Middle frontal gyrus (tissue), 1 donor: ENCODE results near the gene OR5B21.

Source experiments
- DNase-seq: peaks from one replicate; pipeline ENCODE4 v3.0.0-alpha.2; 2015; ENCODE audit warnings: low spot score; ENCODE audit errors: extremely low spot score

Gene OR5B21

GRCh38 chr11:58508005-58508404 is at the start of gene OR5B21:
Gene OR5B21 (minus strand): TSS chr11:58508105. CDS start chr11:58508105, 0 bp downstream.
- DNase-seq: no peak

DNA sequence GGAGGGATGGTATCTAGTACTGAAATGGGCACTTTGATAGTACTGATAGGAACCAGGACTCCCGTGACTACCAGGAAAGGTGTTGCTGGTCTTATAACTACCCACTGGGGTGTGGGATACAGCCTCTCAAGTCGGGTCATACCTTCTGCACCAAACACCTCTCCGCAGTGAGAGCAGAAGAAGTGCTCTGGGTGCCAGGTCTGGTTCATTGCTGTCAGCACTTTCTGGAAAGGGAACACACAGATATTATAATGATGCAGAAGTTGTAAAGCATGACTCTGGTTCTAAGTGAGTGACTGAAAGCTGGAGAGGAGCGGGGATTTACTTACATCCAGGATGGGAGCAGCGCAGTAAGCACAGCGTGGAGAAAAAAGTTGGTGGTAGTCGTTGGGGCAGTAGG is 41.7 kb upstream of the OR5B21 start:
- DNase-seq: no peak

- DNase-seq: no peak
These were observed 38.9 kb upstream of the OR5B21 start for GRCh38 chr11:58546841-58547240.

DNA sequence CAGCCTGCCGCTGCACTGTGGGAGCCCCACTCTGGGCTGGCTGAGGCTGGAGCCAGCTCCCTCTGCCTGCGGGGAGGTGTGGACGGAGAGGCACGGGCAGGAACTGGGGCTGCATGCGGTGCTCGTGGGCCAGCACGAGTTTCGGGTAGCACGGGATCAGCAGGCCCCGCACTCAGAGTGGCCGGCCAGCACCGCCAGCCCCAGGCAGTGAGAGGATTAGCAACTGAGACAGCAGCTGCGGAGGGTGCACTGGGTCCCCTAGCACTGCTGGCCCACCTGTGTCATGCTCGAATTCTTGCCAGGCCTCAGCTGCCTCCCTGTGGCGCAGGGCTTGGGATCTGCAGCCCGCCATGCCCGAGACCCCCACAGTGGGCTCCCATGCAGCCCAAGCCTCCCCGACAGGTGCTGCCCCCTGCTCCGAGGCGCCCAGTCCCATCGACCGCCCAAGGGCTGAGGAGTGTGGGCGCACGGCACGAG is 24.0 kb upstream of the OR5B21 start:
- no peak for DNase-seq

DNA sequence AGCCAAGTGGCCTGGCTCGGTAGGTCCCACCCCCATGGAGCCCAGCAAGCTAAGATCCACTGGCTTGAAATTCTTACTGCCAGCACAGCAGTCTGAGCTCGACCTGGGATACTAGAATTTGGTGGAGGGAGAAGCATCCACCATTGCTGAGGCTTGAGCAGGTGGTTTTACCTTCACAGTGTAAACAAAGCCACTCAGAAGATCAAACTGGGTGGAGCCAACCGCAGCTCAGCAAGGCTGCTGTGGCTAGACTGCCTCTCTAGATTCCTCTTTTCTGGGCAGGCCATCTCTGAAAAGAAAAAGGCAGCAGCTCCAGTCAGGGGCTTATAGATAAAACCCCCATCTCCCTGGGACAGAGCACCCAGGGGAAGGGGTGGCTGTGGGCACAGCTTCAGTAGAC is 22.3 kb upstream of the OR5B21 start:
- no peak for DNase-seq

DNA sequence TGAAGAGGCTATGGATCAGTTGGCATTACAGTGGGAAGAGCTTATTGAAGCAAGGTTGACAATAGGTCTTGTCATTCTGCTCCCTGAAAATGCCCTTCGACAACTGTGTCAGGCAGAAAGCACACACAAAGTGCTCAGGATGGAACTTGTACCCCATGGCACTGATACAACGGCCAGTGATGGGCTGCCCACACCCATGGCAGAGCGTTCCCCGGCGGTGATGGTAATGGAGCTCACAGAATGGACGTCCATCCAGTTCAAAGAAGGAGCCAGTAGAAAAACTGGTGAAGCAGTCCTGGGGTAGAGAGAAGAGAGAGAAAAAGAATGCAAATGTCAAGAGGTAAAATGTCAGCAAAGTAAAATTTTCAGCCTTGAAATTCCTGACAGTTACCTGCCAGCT is 19.5 kb upstream of the OR5B21 start:
- no peak for DNase-seq

- DNase-seq: no peak
These were observed 18.8 kb upstream of the OR5B21 start for GRCh38 chr11:58526721-58527120.

DNA sequence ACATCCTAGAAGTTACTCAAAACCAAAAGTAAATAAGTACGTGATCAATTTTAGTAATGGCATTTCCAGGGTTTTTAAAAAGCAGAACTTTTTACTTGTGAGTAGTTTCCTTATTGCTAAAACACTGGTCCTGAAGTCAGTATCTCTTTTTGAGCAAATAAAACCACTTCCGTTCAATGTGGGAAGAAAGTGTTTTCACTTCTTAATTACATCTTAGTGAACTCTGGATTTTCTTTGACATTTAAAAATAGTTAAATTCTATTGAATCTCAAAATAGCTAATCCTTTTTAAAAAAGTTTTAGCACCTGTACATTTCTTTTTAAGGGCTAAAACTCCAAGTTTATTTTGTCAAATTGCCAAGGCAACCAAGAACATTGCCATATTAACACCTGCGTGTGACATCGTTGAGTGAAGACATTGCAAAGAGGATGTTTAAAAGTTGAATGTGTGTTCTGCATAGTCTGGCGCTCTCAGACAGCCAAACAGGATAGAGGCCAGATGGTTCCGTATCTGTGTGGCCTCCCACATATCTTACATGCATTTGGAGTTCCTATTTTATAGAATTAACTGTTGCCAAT is 17.2 kb upstream of the OR5B21 start:
- peak; percentile 33 for DNase-seq

DNA sequence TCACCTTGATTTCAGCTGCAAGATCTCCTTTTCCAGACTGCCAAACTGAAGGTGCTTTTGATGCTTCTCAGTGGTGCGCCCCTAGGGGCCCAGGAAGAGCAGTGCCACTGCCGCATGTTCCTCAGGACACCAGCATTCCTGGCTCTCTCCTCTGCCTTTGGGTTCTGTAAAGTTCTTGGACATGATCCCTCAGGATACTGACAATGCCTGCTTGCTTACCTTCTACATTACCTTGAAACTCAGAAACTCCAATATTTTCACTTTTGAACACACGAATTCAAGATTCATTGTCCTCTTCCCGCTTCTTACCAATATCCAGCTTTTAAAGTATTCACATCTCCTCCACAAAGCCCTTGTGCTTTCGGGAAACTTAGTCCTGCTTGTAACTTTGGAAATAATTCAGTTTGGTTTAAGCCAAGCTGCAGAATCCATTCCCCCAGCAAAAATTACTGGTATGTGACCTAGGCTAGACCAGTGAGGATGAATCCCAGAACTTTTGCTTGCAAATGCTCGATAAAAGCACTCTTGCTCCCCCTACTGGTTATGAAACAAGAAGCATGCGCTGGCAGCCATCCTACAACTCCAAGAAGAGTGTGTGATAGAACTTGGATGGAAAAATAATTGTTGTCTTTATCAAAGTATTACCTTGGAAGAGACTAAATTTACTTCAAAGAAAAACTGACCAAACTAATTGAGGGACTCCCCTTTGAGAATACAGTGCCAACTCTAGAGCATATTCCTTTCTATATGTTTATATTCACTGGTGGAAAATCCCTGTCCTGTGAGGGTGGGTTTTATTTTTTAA is 16.5 kb upstream of the OR5B21 start:
- peak; percentile 35 for DNase-seq

DNA sequence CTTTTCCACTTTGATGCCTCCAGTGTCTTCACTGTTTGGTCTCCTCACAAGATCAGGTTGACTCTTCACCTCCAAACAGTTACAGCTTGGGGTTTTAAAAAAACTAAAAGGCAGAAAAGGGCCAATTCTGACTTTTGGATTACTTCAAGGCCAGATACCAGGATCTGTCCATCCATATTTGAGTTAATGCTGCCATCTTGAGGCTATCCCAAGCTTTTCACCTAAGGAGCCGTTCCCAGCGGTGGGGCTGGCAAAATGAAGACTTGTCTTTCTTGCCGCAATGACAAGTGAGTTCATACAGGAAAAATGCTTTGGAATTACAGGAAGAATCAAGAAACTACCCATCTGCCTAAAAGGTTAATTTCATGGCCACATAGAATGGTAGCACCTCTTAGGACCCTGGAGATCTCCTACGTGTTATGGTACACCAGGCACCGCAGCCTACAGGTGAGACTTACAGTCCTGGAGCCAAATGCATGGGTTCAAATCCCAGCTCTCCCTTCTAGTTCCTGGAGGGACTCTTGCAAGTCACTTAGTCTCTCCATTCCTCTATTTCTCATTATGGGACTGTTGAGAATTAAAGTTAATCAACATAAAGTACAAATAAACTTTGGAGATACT is 6.0 kb upstream of the OR5B21 start:
- peak; percentile 65 for DNase-seq

- DNase-seq: no peak
These were observed 3.7 kb upstream of the OR5B21 start for GRCh38 chr11:58511636-58512035.

DNA sequence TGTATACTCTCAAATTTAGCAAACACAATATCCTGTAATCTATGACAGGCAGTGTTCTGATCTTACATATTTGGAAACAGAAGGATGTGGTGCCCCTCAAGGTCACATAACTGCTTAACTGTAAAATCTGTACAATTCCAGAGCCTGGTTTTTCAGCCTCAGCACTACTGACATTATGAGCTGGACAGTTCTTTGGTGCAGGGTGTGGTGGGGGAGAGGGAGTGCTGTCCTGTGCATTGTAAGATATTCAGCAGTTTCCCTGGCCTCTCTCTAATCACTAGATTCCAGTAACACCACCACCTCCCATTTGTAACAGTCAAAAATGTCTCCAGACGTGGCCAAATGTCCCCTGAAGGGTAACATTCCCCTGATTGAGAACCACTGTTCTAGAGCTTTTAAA is 1.8 kb upstream of the OR5B21 start:
- no peak for DNase-seq

- no peak for DNase-seq
These were observed 909 bp upstream of the OR5B21 start for GRCh38 chr11:58508814-58509213.

GRCh38 chr11:58507355-58507754 is 550 bp downstream of the OR5B21 start:
- DNase-seq: no peak

- DNase-seq: no peak
These were observed 970 bp downstream of the OR5B21 start for GRCh38 chr11:58506935-58507334.

GRCh38 chr11:58505849-58506248 is 2.1 kb downstream of the OR5B21 start:
- DNase-seq: no peak

DNA sequence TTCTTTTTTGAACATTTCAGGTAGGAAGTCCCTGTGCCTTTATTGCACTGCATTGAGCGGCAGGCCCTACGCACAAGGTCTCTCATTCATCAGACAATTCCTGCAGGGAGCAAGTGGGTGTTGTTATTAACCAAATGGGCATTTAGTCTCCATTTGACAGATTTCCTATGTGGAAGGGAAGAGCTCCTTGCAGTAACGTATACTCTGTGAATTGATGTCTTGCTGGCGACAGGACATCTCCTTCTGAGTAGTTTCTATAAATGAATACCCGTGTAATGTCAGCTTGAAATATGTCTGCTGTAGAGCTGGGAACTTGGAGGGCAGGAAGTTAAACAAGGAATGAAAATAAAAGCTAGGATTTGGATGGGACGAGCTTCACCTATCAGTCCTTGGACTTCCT is 3.7 kb downstream of the OR5B21 start:
- no peak for DNase-seq

GRCh38 chr11:58503361-58503856 is 4.5 kb downstream of the OR5B21 start:
- no peak for DNase-seq

DNA sequence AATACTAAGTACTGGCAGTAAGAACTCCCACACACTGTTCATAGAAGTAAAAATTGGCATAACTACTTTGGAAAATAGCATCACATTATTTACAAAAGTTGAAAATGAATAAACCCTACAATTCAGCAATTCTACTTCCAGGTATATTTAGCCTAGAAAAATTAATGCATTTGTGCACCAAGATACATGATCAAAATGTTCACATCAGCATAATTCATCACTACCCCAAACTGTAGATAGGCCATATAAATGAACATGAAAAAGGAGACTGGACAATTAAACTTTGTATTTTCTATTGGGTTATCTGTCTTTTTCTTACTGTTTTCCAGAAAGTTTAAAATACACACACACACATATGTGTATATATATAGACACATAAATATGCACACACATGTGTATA is 5.9 kb downstream of the OR5B21 start:
- no peak for DNase-seq

- DNase-seq: no peak
These were observed 9.4 kb downstream of the OR5B21 start for GRCh38 chr11:58498464-58498863.

DNA sequence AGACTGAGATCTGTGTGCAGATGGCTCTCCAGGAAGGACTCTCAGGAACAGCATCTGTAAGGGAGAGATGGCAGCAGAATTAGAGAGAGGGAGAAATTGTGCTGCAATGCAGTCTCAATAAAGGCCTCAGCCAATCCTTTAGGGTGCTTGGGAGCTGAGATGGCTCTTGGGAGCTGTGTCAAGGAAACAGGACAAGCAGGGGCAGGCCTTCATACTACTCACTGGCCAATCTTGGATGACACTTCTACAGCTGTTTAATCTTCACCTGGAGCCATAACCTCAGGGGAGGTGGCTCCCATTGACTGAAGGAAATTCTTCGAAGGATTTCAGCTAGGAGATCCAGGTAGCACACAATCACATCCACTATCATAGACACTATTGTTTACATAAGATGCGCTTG is 10.0 kb downstream of the OR5B21 start:
- DNase-seq: no peak

DNA sequence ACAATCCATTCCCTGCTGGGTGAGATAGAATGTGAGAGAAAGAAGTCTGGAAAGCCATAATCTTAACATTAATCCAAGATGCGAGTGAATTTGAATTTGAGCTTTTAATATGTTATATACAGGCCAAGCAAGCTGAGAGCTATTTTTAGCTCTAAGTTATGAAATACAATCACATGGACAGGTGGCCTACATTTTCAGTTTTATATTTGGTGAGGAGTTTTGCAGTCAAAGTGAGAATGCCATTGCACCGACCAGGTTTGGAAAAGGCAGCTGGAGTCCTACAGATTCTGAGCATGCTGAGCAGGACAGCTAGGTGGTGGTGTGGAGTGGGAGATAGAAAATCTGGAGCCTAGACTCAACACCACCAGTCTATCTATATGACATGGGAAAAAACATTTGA is 12.0 kb downstream of the OR5B21 start:
- DNase-seq: peak; percentile 34
